HepG2 (cell line): ENCODE results near the gene SFTA2. TPM values are rescaled to one million over a fixed set of nuclear protein-coding genes. Genes with fewer than 3 reads are reported as not detected.

Experiments
- ATAC-seq: fragments of 200-7000 bp; cut with Tn5 transposase; 3 replicates; pipeline ENCODE4 v1.9.1; 2020; ENCODE audit warnings: mild to moderate bottlenecking, moderate library complexity
- BruUV-seq: library from RNA; stranded (reverse); fragments of 400-500 nt; replicated peaks from 2 replicates; lab custom pipeline; 2021; lab: Mats Ljungman, UMichigan
- CTCF ChIA-PET: fragments of 300-600 bp; formaldehyde crosslinking; extraction: SDS; loops from one replicate; lab custom pipeline; 2021; ENCODE audit warnings: low total read pairs, inconsistent platforms, low intra/inter-chr PET ratio; lab: Yijun Ruan, JAX
- POLR2A ChIA-PET: fragments of 350-600 bp; sonication (Branson Sonifier 250); formaldehyde crosslinking; loops from one replicate; lab custom pipeline; 2020; ENCODE audit warnings: antibody characterized with exemption, inconsistent platforms; lab: Yijun Ruan, JAX
- DNase-seq: peaks from one replicate; pipeline ENCODE4 v3.0.0-alpha.2; 2015; ENCODE audit warnings: low spot score
- FAIRE-seq: peaks from 3 replicates; lab custom pipeline; 2011; peaks lifted over from hg19 to GRCh38; lab: Jason Lieb, UNC
- H2AFZ ChIP-seq: one replicate; pipeline ENCODE4 v1.6.1; 2011; ENCODE audit warnings: low read length, inconsistent platforms
- H3K27ac ChIP-seq: fragments of 300-600 bp; 3 replicates; pipeline ENCODE4 v1.8.0; 2011; ENCODE audit warnings: mixed run types, mild to moderate bottlenecking, mixed read lengths, low read length, inconsistent platforms; ENCODE audit not compliant: insufficient read depth; ENCODE audit errors: extremely low read length
- H3K27me3 ChIP-seq, 2 experiments: fragments of 200-600 bp in 1 of 2; 2 replicates in 1 of 2; 3 replicates in 1 of 2; pipeline versions ENCODE4 v1.6.0 to v1.8.0; 2011; ENCODE audit warnings: low read length in 2 of 2, mild to moderate bottlenecking in 2 of 2, moderate library complexity in 2 of 2, inconsistent platforms in 1 of 2; ENCODE audit not compliant: insufficient read depth in 2 of 2, control insufficient read depth in 1 of 2
- H3K36me3 ChIP-seq, 2 experiments: fragments of 200-600 bp in 1 of 2; replicated peaks in 1 of 2; 2 replicates in 1 of 2; 3 replicates in 1 of 2; pipeline versions ENCODE4 v1.5.1 to v1.8.0; 2011; ENCODE audit warnings: low read length in 2 of 2, inconsistent platforms in 1 of 2; ENCODE audit not compliant: insufficient read depth in 2 of 2, control insufficient read depth in 1 of 2
- H3K4me1 ChIP-seq: 2 replicates; pipeline ENCODE4 v1.5.1; 2012; ENCODE audit warnings: low read length, inconsistent platforms; ENCODE audit not compliant: insufficient read depth
- H3K4me2 ChIP-seq: 2 replicates; pipeline ENCODE4 v1.6.0; 2011; ENCODE audit warnings: low read depth, low read length, inconsistent platforms
- H3K4me3 ChIP-seq, 3 experiments: fragments of 200-600 bp in 1 of 3; sonication (generic), shearing (Covaris generic) in 1 of 3; replicated peaks in 1 of 3; 2 replicates each; pipeline ENCODE4 v1.5.1; 2011 to 2016; ENCODE audit warnings: low read length in 3 of 3, inconsistent platforms in 2 of 3, low read depth in 2 of 3, mild to moderate bottlenecking in 2 of 3, control low read depth in 1 of 3, mixed read lengths in 1 of 3; ENCODE audit not compliant: insufficient read depth in 1 of 3
- H3K79me2 ChIP-seq: one replicate; pipeline ENCODE4 v1.6.1; 2011; ENCODE audit warnings: low read length, inconsistent platforms; ENCODE audit not compliant: insufficient read depth
- H3K9ac ChIP-seq: 2 replicates; pipeline ENCODE4 v1.6.0; 2011; ENCODE audit warnings: mild to moderate bottlenecking, low read depth, low read length, inconsistent platforms; ENCODE audit not compliant: insufficient read depth
- H3K9me3 ChIP-seq: 2 replicates; pipeline ENCODE4 v1.5.1; 2012; ENCODE audit warnings: mild to moderate bottlenecking, low read length
- H4K20me1 ChIP-seq: 2 replicates; pipeline ENCODE4 v1.6.0; 2011; ENCODE audit warnings: inconsistent platforms, mild to moderate bottlenecking, low read length, moderate library complexity; ENCODE audit not compliant: insufficient read depth
- CEBPB ChIP-seq: IDR thresholded peaks from 2 replicates; pipeline ENCODE4 v1.6.1; 2011; ENCODE audit warnings: low read depth, low read length, improper control_type of control experiment, borderline replicate concordance
- HNRNPK ChIP-seq: fragments of 200-400 bp; formaldehyde crosslinking; IDR thresholded peaks from 2 replicates; pipeline ENCODE4 v1.6.1; 2018; ENCODE audit warnings: low read length, low read depth, moderate library complexity, mild to moderate bottlenecking; ENCODE audit not compliant: poor library complexity, severe bottlenecking
- MAFK ChIP-seq, 2 experiments: IDR thresholded peaks in 1 of 2; conservative IDR thresholded peaks in 1 of 2; 2 replicates each; pipeline ENCODE4 v1.6.1; 2011; ENCODE audit warnings: improper control_type of control experiment in 2 of 2, low read length in 2 of 2
- MYNN ChIP-seq: sonication (generic); formaldehyde crosslinking; IDR thresholded peaks from 2 replicates; pipeline ENCODE4 v1.4.0; 2020; ENCODE audit warnings: mild to moderate bottlenecking, low read depth, missing genetic modification reagents
- SAP130 ChIP-seq: IDR thresholded peaks from 2 replicates; pipeline ENCODE4 v1.6.1; 2016; ENCODE audit warnings: low read depth
- TEAD3 ChIP-seq: optimal IDR thresholded peaks from 2 replicates; pipeline ENCODE3; 2016; ENCODE audit warnings: borderline replicate concordance
- WGBS: methylation state at CpG from one replicate; pipeline ENCODE4 v1.1.6; 2017; ENCODE audit warnings: low lambda C conversion rate; 5-methylcytosine and 5-hydroxymethylcytosine counted together
- in situ Hi-C: cut with HindIII; loops from 2 replicates; pipeline ENCODE4 v1.10.0; 2017; ENCODE audit warnings: low pct_unique_long_range_greater_than_20kb; ENCODE audit not compliant: extremely low pct_ligation_motif_present
- intact Hi-C: fragments of 100-400 bp; cut with micrococcal nuclease; formaldehyde crosslinking; loops from one replicate; pipeline ENCODE4 v1.10.0; 2022; ENCODE audit not compliant: unreplicated experiment
- polyA plus RNA-seq, 8 experiments: library from polyadenylated mRNA; depleted of rRNA in 3 of 8; stranded (reverse) in 7 of 8; unstranded in 1 of 8; fragments of >200 nt; fragmentation: Illumina TruSeq in 4 of 8; extraction: Trizol in 4 of 8; gene quantifications; 2 replicates each; pipeline versions ENCODE4 v1.2.1 to v1.2.3, GENCODE V29; 2011 to 2016; ENCODE audit warnings: low read depth in 4 of 8, missing spikeins in 1 of 8, mixed read lengths in 1 of 8; ENCODE audit not compliant: insufficient read depth in 1 of 8
- total RNA-seq, 5 experiments: library from RNA; depleted of rRNA; stranded (reverse); fragments of >200 nt; fragmentation: Illumina TruSeq; extraction: Trizol; gene quantifications; 2 replicates each; pipeline ENCODE4 v1.2.3, GENCODE V29; 2016; ENCODE audit warnings: low read depth in 1 of 5

SFTA2 gene
- total and polyA plus RNA-seq, 2 of the 13 experiments (the other 11 are each of a cell fraction or from before 2014, with no cell fraction given), result not detected

- Histone ChIP-seq H4K20me1 (no peaks in the 10 kb centered on the region), H3K4me2 (no peak overlapping the region), H3K27ac (no peak overlapping the region), H3K9me3 (no peaks in the 10 kb centered on the region), H3K4me1 (peaks cover 14% of the 10 kb centered on the region), H3K36me3 (no peaks in the 10 kb centered on the region), H3K27me3 (0 out of 5 replicates have a peak, but pooled peaks cover 0 to 2% of the 10 kb centered on the region in 2 experiments), H2AFZ (no peak overlapping the region), H3K4me3 (no peak overlapping the region), H3K79me2 (no peaks in the 10 kb centered on the region), H3K9ac (no peak overlapping the region)
- ATAC-seq (no peak), FAIRE-seq (no peak), DNase-seq (no peak)
- in situ Hi-C loops (no loop called here), intact Hi-C loops (no loop called here)
- ChIA-PET POLR2A (no interaction called here), CTCF (no interaction called here)
- BruUV-seq, result no TSS peak
- TF ChIP-seq SAP130 (CRISPR knock-in tag) (no peak), HNRNPK (peak; percentile 44)
Observed at GRCh38 chr6:30962716-30963115, 30.7 kb upstream of the SFTA2 start.

GRCh38 chr6:30960907-30961673 lies 29.1 kb upstream of the SFTA2 start:
- TF ChIP-seq CEBPB, result peak; percentile 89
- TF ChIP-seq TEAD3 (CRISPR knock-in tag), result peak; percentile 34
- no peak for TF ChIP-seq MYNN
- peak in 1 of 2 experiments; percentile 28; a peak in 2 of 4 replicates for TF ChIP-seq MAFK (conservative IDR thresholded peaks at IDR 0.05 in 1 of 2, IDR thresholded peaks at IDR 0.05 in 1 of 2; ENCODE audit: low read length in 2 of 2)
- Histone ChIP-seq H3K9me3 (no peaks in the 10 kb centered on the region), H3K79me2 (no peaks in the 10 kb centered on the region), H3K36me3 (no peaks in the 10 kb centered on the region), H4K20me1 (no peaks in the 10 kb centered on the region), H3K27ac (no peak overlapping the region), H3K4me1 (peaks cover 14% of the 10 kb centered on the region), H3K9ac (no peak overlapping the region), H3K4me2 (no peak overlapping the region), H3K4me3 (no peak overlapping the region), H2AFZ (no peak overlapping the region), H3K27me3 (peaks cover 0 to 18% of the 10 kb centered on the region in 2 experiments; a peak in 3 of 5 replicates)
- ATAC-seq (peak; percentile 63), DNase-seq (peak; percentile 50), FAIRE-seq (peak; percentile 73)
- BruUV-seq, result no TSS peak
- POLR2A ChIA-PET, result interaction anchor here (0.6 kb wide), 1 partner anchor 19 kb away, joined by 6 read pairs; no protein-coding TSS in a partner anchor
- intact Hi-C loops, result no loop called here
- WGBS, result 20% methylated on average over 9 of the region's 9 CpGs
- in situ Hi-C loops, result no loop called here
- CTCF ChIA-PET, result no interaction called here
